Caco-2 (cell line): ENCODE measurements around the gene C19orf12. TPM values are rescaled to one million over a fixed set of nuclear protein-coding genes. Genes with fewer than 3 reads are reported as not detected.

Experiments
- BruUV-seq: library from RNA; stranded (reverse); fragments of 400-500 nt; replicated peaks from 2 replicates; lab custom pipeline; 2021; lab: Mats Ljungman, UMichigan
- CTCF ChIA-PET: fragments of 300-600 bp; sonication (Branson Sonifier 250); formaldehyde crosslinking; loops from one replicate; lab custom pipeline; 2022; ENCODE audit warnings: antibody characterized with exemption; lab: Charles Lee
- POLR2A ChIA-PET: fragments of 300-600 bp; sonication (Branson Sonifier 250); formaldehyde crosslinking; loops from one replicate; lab custom pipeline; 2022; ENCODE audit warnings: antibody characterized with exemption; lab: Charles Lee
- DNase-seq, 2 experiments: peaks; one replicate each; pipeline versions ENCODE4 v3.0.0 to v3.0.0-alpha.2; 2020 to 2022
- H3K27me3 ChIP-seq: replicated peaks from 2 replicates; pipeline ENCODE4 v1.6.0; 2011; ENCODE audit warnings: low read length; ENCODE audit not compliant: control insufficient read depth, insufficient read depth
- H3K36me3 ChIP-seq: 2 replicates; pipeline ENCODE4 v1.5.1; 2011; ENCODE audit warnings: low read length; ENCODE audit not compliant: control insufficient read depth, insufficient read depth
- H3K4me1 ChIP-seq: fragments of 250-450 bp; sonication (Bioruptor Pico); 2 replicates; pipeline ENCODE4 v1.5.1; 2020; ENCODE audit warnings: mild to moderate bottlenecking
- H3K4me3 ChIP-seq: 2 replicates; pipeline ENCODE4 v1.5.1; 2011; ENCODE audit warnings: low read depth, mild to moderate bottlenecking, control low read depth, low read length
- H3K9me3 ChIP-seq: fragments of 250-450 bp; sonication (Bioruptor Pico); 2 replicates; pipeline ENCODE4 v1.5.1; 2020; ENCODE audit warnings: mild to moderate bottlenecking, moderate library complexity
- H3K27ac Mint-ChIP-seq: one replicate; pipeline ENCODE4 v1.8.0; 2022; ENCODE audit warnings: mixed read lengths; ENCODE audit not compliant: unreplicated experiment
- H3K27me3 Mint-ChIP-seq: one replicate; pipeline ENCODE4 v1.8.0; 2022; ENCODE audit warnings: mixed read lengths; ENCODE audit not compliant: insufficient read depth, unreplicated experiment
- H3K36me3 Mint-ChIP-seq: one replicate; pipeline ENCODE4 v1.8.0; 2022; ENCODE audit warnings: mild to moderate bottlenecking, mixed read lengths; ENCODE audit not compliant: insufficient read depth, unreplicated experiment
- H3K4me1 Mint-ChIP-seq: one replicate; pipeline ENCODE4 v1.8.0; 2022; ENCODE audit warnings: low read depth, mixed read lengths; ENCODE audit not compliant: unreplicated experiment
- H3K4me3 Mint-ChIP-seq: one replicate; pipeline ENCODE4 v1.8.0; 2022; ENCODE audit warnings: mild to moderate bottlenecking, moderate library complexity, mixed read lengths; ENCODE audit not compliant: unreplicated experiment
- H3K9me3 Mint-ChIP-seq: one replicate; pipeline ENCODE4 v1.8.0; 2022; ENCODE audit warnings: mixed read lengths; ENCODE audit not compliant: unreplicated experiment
- intact Hi-C: fragments of 100-400 bp; cut with micrococcal nuclease; formaldehyde crosslinking; loops from one replicate; pipeline ENCODE4 v1.10.0; 2022; ENCODE audit not compliant: unreplicated experiment
- total RNA-seq: library from RNA; stranded (reverse); gene quantifications from 2 replicates; pipeline ENCODE4 v1.2.3, GENCODE V29; 2022
- TF ChIP-seq, protein P1 (sequence below), 2 experiments: fragments of 200-600 bp in 1 of 2; IDR thresholded peaks; 1 replicate in 1 of 2; 2 replicates in 1 of 2; pipeline versions ENCODE4 v1.5.1 to v1.8.0; 2011 to 2022; ENCODE audit warnings: antibody characterized with exemption in 1 of 2, control low read depth in 1 of 2, inconsistent platforms in 1 of 2, low read depth in 1 of 2, low read length in 1 of 2, mild to moderate bottlenecking in 1 of 2, moderate library complexity in 1 of 2; ENCODE audit not compliant: insufficient read depth in 1 of 2, severe bottlenecking in 1 of 2, unreplicated experiment in 1 of 2

C19orf12 gene
- total RNA-seq, 1 experiment from 2014 or later: 20.8 TPM

- no TSS peak for BruUV-seq
- H3K36me3 ChIP-seq: no peaks in the 10 kb centered on the region
- intact Hi-C loops: loop anchor here (2.0 kb wide), 1 partner anchor 52 kb away; the partner anchor contains the start of gene PLEKHF1
- H3K4me3 Mint-ChIP-seq: no peak overlapping the region
- H3K4me3 ChIP-seq: no peak overlapping the region
- TF ChIP-seq, protein P1, sequence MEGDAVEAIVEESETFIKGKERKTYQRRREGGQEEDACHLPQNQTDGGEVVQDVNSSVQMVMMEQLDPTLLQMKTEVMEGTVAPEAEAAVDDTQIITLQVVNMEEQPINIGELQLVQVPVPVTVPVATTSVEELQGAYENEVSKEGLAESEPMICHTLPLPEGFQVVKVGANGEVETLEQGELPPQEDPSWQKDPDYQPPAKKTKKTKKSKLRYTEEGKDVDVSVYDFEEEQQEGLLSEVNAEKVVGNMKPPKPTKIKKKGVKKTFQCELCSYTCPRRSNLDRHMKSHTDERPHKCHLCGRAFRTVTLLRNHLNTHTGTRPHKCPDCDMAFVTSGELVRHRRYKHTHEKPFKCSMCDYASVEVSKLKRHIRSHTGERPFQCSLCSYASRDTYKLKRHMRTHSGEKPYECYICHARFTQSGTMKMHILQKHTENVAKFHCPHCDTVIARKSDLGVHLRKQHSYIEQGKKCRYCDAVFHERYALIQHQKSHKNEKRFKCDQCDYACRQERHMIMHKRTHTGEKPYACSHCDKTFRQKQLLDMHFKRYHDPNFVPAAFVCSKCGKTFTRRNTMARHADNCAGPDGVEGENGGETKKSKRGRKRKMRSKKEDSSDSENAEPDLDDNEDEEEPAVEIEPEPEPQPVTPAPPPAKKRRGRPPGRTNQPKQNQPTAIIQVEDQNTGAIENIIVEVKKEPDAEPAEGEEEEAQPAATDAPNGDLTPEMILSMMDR (IDR thresholded peaks at IDR 0.05; ENCODE audit: insufficient read depth in 1 of 2, low read depth in 1 of 2, low read length in 1 of 2, severe bottlenecking in 1 of 2, unreplicated experiment in 1 of 2): no peak
- H3K27me3 Mint-ChIP-seq: peaks cover 4% of the 10 kb centered on the region
- H3K36me3 Mint-ChIP-seq: no peaks in the 10 kb centered on the region
- H3K4me1 Mint-ChIP-seq: peaks cover 22% of the 10 kb centered on the region
- ChIA-PET CTCF (interaction anchor here (0.6 to 1.6 kb wide), 15 partner anchors 9 to 589 kb away, joined by 3 to 28 read pairs (median 4); partner anchors contain the start of genes PLEKHF1 and POP4), POLR2A (interaction anchor here (0.6 to 1.2 kb wide), 2 partner anchors 111 to 128 kb away, joined by 3 to 10 read pairs; partner anchors contain the start of gene POP4)
- H3K9me3 Mint-ChIP-seq: no peaks in the 10 kb centered on the region
- H3K4me1 ChIP-seq: peaks cover 13% of the 10 kb centered on the region
- no peak for DNase-seq
- no peak overlapping the region for H3K27ac Mint-ChIP-seq
- H3K9me3 ChIP-seq: no peaks in the 10 kb centered on the region
- H3K27me3 ChIP-seq: no peaks in the 10 kb centered on the region
These were observed 2.0 kb upstream of the C19orf12 start for GRCh38 chr19:29717051-29717450.

GRCh38 chr19:29715701-29716581, 880 bp upstream of the C19orf12 start:
- ChIA-PET POLR2A (interaction anchor here (0.6 to 2.2 kb wide), 3 partner anchors 9 to 110 kb away, joined by 3 to 11 read pairs (median 10); partner anchors contain the start of gene POP4), CTCF (interaction anchor here (0.6 to 1.6 kb wide), 19 partner anchors 10 to 248 kb away, joined by 3 to 28 read pairs (median 4); partner anchors contain the start of genes PLEKHF1 and POP4)
- TSS peak; percentile 81 for BruUV-seq
- H3K4me1 ChIP-seq: peaks cover 13% of the 10 kb centered on the region
- TF ChIP-seq, protein P1 (IDR thresholded peaks at IDR 0.05; ENCODE audit: insufficient read depth in 1 of 2, low read depth in 1 of 2, low read length in 1 of 2, severe bottlenecking in 1 of 2, unreplicated experiment in 1 of 2): no peak
- intact Hi-C loops: loop anchor here (1.0 to 2.0 kb wide), 5 partner anchors 8 to 110 kb away; partner anchors contain the start of genes PLEKHF1 and POP4
- Mint-ChIP-seq H3K9me3 (no peaks in the 10 kb centered on the region), H3K4me3 (peak overlapping the region; percentile 94), H3K36me3 (no peaks in the 10 kb centered on the region), H3K27me3 (peaks cover 3% of the 10 kb centered on the region), H3K27ac (peak overlapping the region; percentile 92), H3K4me1 (peaks cover 27% of the 10 kb centered on the region)
- no peaks in the 10 kb centered on the region for H3K9me3 ChIP-seq
- H3K4me3 ChIP-seq: peak overlapping the region; percentile 93
- H3K36me3 ChIP-seq: no peaks in the 10 kb centered on the region
- no peaks in the 10 kb centered on the region for H3K27me3 ChIP-seq
- DNase-seq: no peak

GRCh38 chr19:29714371-29714952, 599 bp downstream of the C19orf12 start:
- Mint-ChIP-seq H3K4me1 (peaks cover 27% of the 10 kb centered on the region), H3K27ac (no peak overlapping the region), H3K36me3 (no peaks in the 10 kb centered on the region), H3K9me3 (no peaks in the 10 kb centered on the region), H3K4me3 (peak overlapping the region; percentile 94), H3K27me3 (no peaks in the 10 kb centered on the region)
- DNase-seq: no peak
- CTCF ChIA-PET: interaction anchor here (0.9 to 1.0 kb wide), 2 partner anchors 12 to 16 kb away, joined by 3 to 4 read pairs; no protein-coding TSS in a partner anchor
- TF ChIP-seq, protein P1 (IDR thresholded peaks at IDR 0.05; ENCODE audit: insufficient read depth in 1 of 2, low read depth in 1 of 2, low read length in 1 of 2, severe bottlenecking in 1 of 2, unreplicated experiment in 1 of 2): no peak
- Histone ChIP-seq H3K36me3 (no peaks in the 10 kb centered on the region), H3K4me1 (peaks cover 13% of the 10 kb centered on the region), H3K9me3 (no peaks in the 10 kb centered on the region), H3K27me3 (no peaks in the 10 kb centered on the region), H3K4me3 (peak overlapping the region; percentile 93)
- intact Hi-C loops: no loop called here
- POLR2A ChIA-PET: interaction anchor here (2.2 kb wide), 1 partner anchor 108 kb away, joined by 11 read pairs; the partner anchor contains the start of gene POP4
- no TSS peak for BruUV-seq
